ENCODE results near the gene CEP164. TPM values are rescaled to one million over a fixed set of nuclear protein-coding genes. Genes with fewer than 3 reads are reported as not detected.
"Not testable (repeated sequence)": the region's sequence is repeated elsewhere in the genome, so short reads cannot be mapped to it uniquely, and the experiment has no call there.

CEP164 gene
- polyA plus RNA-seq, 1 donor from 2014 or later: 17.7 TPM

- Mint-ChIP-seq H3K36me3 (peaks cover 1% of the 10 kb centered on the region), H3K27ac (no peak within 1 kb of the TSS), H3K27me3 (peaks cover 29% of the 10 kb centered on the region), H3K9me3 (peaks cover 0 to 2% (median 0%) of the 10 kb centered on the region in 3 donors), H3K4me1 (peaks cover 4 to 6% (median 5%) of the 10 kb centered on the region in 3 donors), H3K4me3 (peak within 1 kb of the TSS; percentile 36 to 84 (median 74))
Observed at GRCh38 chr11:117316197-117316961, 11.3 kb upstream of the CEP164 start, which contains the start of gene BACE1. BACE1 (minus strand) TSS chr11:117316256; CDS start chr11:117315795, 461 bp downstream.

- Mint-ChIP-seq H3K4me1 (peaks cover 3 to 6% (median 5%) of the 10 kb centered on the region in 3 donors), H3K4me3 (no peak overlapping the region), H3K27ac (no peak overlapping the region), H3K9me3 (peaks cover 0 to 2% (median 0%) of the 10 kb centered on the region in 3 donors), H3K36me3 (peaks cover 1% of the 10 kb centered on the region), H3K27me3 (peaks cover 22% of the 10 kb centered on the region)
Observed at GRCh38 chr11:117318738-117319137, 8.9 kb upstream of the CEP164 start.

- H3K27me3 Mint-ChIP-seq: peaks cover 17% of the 10 kb centered on the region
- H3K27ac Mint-ChIP-seq: no peak overlapping the region
- H3K9me3 Mint-ChIP-seq: peaks cover 0 to 2% (median 0%) of the 10 kb centered on the region in 3 donors
Observed at GRCh38 chr11:117319214-117319840, 8.3 kb upstream of the CEP164 start.

GRCh38 chr11:117327255-117327566 lies 443 bp upstream of the CEP164 start:
- not testable (repeated sequence) for H3K27me3 Mint-ChIP-seq, H3K4me1 Mint-ChIP-seq, H3K27ac Mint-ChIP-seq, H3K9me3 Mint-ChIP-seq, H3K36me3 Mint-ChIP-seq
- H3K4me3 Mint-ChIP-seq: peak overlapping the region in 1 of 4 donors; percentile 51

More at GRCh38 chr11:117319214-117319840, 8.3 kb upstream of the CEP164 start:
- peaks cover 1% of the 10 kb centered on the region for H3K36me3 Mint-ChIP-seq
- peaks cover 3 to 6% (median 5%) of the 10 kb centered on the region in 3 donors for H3K4me1 Mint-ChIP-seq
- no peak overlapping the region for H3K4me3 Mint-ChIP-seq

- Mint-ChIP-seq H3K36me3 (peaks cover 3% of the 10 kb centered on the region), H3K27me3 (no peaks in the 10 kb centered on the region), H3K27ac (no peak overlapping the region), H3K4me1 (peaks cover 0 to 11% (median 7%) of the 10 kb centered on the region in 3 donors), H3K9me3 (no peaks in the 10 kb centered on the region), H3K4me3 (no peak overlapping the region)
Observed at GRCh38 chr11:117328375-117329010, 839 bp downstream of the CEP164 start.

GRCh38 chr11:117332843-117333242 lies 5.2 kb downstream of the CEP164 start:
- H3K9me3 Mint-ChIP-seq: no peaks in the 10 kb centered on the region
- H3K27ac Mint-ChIP-seq: no peak overlapping the region
- H3K4me1 Mint-ChIP-seq: peaks cover 0 to 14% (median 11%) of the 10 kb centered on the region in 3 donors
- no peak overlapping the region for H3K4me3 Mint-ChIP-seq
- no peaks in the 10 kb centered on the region for H3K27me3 Mint-ChIP-seq
- peaks cover 8% of the 10 kb centered on the region for H3K36me3 Mint-ChIP-seq

- H3K27ac Mint-ChIP-seq: peak overlapping the region in 1 of 3 donors; percentile 0
- peaks cover 8% of the 10 kb centered on the region for H3K36me3 Mint-ChIP-seq
- no peaks in the 10 kb centered on the region for H3K9me3 Mint-ChIP-seq
- peaks cover 0 to 15% (median 13%) of the 10 kb centered on the region in 3 donors for H3K4me1 Mint-ChIP-seq
- no peak overlapping the region for H3K4me3 Mint-ChIP-seq
- no peaks in the 10 kb centered on the region for H3K27me3 Mint-ChIP-seq
Observed at GRCh38 chr11:117333917-117334316, 6.3 kb downstream of the CEP164 start.

GRCh38 chr11:117334896-117335295 lies 7.2 kb downstream of the CEP164 start:
- Mint-ChIP-seq H3K27ac (no peak overlapping the region), H3K4me3 (no peak overlapping the region), H3K4me1 (peaks cover 0 to 14% (median 11%) of the 10 kb centered on the region in 3 donors), H3K9me3 (no peaks in the 10 kb centered on the region), H3K36me3 (peaks cover 11% of the 10 kb centered on the region), H3K27me3 (no peaks in the 10 kb centered on the region)

GRCh38 chr11:117335399-117335798 lies 7.7 kb downstream of the CEP164 start:
- no peaks in the 10 kb centered on the region for H3K9me3 Mint-ChIP-seq
- H3K36me3 Mint-ChIP-seq: peaks cover 15% of the 10 kb centered on the region
- H3K27ac Mint-ChIP-seq: no peak overlapping the region
- H3K27me3 Mint-ChIP-seq: no peaks in the 10 kb centered on the region
- no peak overlapping the region for H3K4me3 Mint-ChIP-seq
- H3K4me1 Mint-ChIP-seq: peaks cover 0 to 12% (median 8%) of the 10 kb centered on the region in 3 donors

- Mint-ChIP-seq H3K4me3 (no peak overlapping the region), H3K27ac (no peak overlapping the region), H3K4me1 (peaks cover 0 to 9% (median 5%) of the 10 kb centered on the region in 3 donors), H3K27me3 (no peaks in the 10 kb centered on the region), H3K9me3 (no peaks in the 10 kb centered on the region), H3K36me3 (peaks cover 15% of the 10 kb centered on the region)
Observed at GRCh38 chr11:117337076-117337475, 9.4 kb downstream of the CEP164 start.

- Mint-ChIP-seq H3K27ac (no peak overlapping the region), H3K4me3 (no peak overlapping the region), H3K4me1 (no peaks in the 10 kb centered on the region), H3K36me3 (peaks cover 17% of the 10 kb centered on the region), H3K27me3 (no peaks in the 10 kb centered on the region), H3K9me3 (no peaks in the 10 kb centered on the region)
Observed at GRCh38 chr11:117345039-117345438, 17.4 kb downstream of the CEP164 start.

- H3K4me3 Mint-ChIP-seq: no peak overlapping the region
- no peaks in the 10 kb centered on the region for H3K9me3 Mint-ChIP-seq
- H3K36me3 Mint-ChIP-seq: peaks cover 9% of the 10 kb centered on the region
- H3K27me3 Mint-ChIP-seq: no peaks in the 10 kb centered on the region
- peaks cover 0 to 6% (median 4%) of the 10 kb centered on the region in 3 donors for H3K4me1 Mint-ChIP-seq
- H3K27ac Mint-ChIP-seq: no peak overlapping the region
Observed at GRCh38 chr11:117354550-117354949, 26.9 kb downstream of the CEP164 start.

GRCh38 chr11:117356126-117356890 lies 28.7 kb downstream of the CEP164 start:
- H3K36me3 Mint-ChIP-seq: peaks cover 10% of the 10 kb centered on the region
- no peaks in the 10 kb centered on the region for H3K9me3 Mint-ChIP-seq
- H3K27me3 Mint-ChIP-seq: no peaks in the 10 kb centered on the region
- peaks cover 0 to 1% (median 0%) of the 10 kb centered on the region in 3 donors for H3K4me1 Mint-ChIP-seq
- H3K4me3 Mint-ChIP-seq: no peak overlapping the region
- H3K27ac Mint-ChIP-seq: no peak overlapping the region

GRCh38 chr11:117361432-117361831 lies 33.8 kb downstream of the CEP164 start:
- H3K4me3 Mint-ChIP-seq: no peak overlapping the region
- no peaks in the 10 kb centered on the region for H3K4me1 Mint-ChIP-seq
- peaks cover 0 to 2% (median 0%) of the 10 kb centered on the region in 3 donors for H3K9me3 Mint-ChIP-seq
- no peaks in the 10 kb centered on the region for H3K27me3 Mint-ChIP-seq
- H3K36me3 Mint-ChIP-seq: peaks cover 16% of the 10 kb centered on the region
- no peak overlapping the region for H3K27ac Mint-ChIP-seq
